Activated T-helper 2 cell treated with anti-CD3 and anti-CD28 coated beads, Interferon-gamma antibody, Interleukin-2, Interleukin-4, amounts not matched to agents 10 μg/mL and 5 μg/mL and 100 μg/mL, durations not matched to agents 14 hours and 24 hours and 36 hours (primary cell): ENCODE results near the gene SLC35B2. TPM values are rescaled to one million over a fixed set of nuclear protein-coding genes. Genes with fewer than 3 reads are reported as not detected.

Experiments used
- DNase-seq: peaks from one replicate; pipeline ENCODE4 v3.0.0; 2021; ENCODE audit warnings: low spot score
- H3K27ac Mint-ChIP-seq: one replicate; pipeline ENCODE4 v1.8.0; 2021; ENCODE audit warnings: mixed read lengths
- H3K27me3 Mint-ChIP-seq: one replicate; pipeline ENCODE4 v1.8.0; 2021; ENCODE audit warnings: low read depth, mixed read lengths
- H3K36me3 Mint-ChIP-seq: one replicate; pipeline ENCODE4 v1.8.0; 2021; ENCODE audit warnings: low read depth, mixed read lengths
- H3K4me1 Mint-ChIP-seq: one replicate; pipeline ENCODE4 v1.8.0; 2021; ENCODE audit warnings: low read depth, mixed read lengths
- H3K4me3 Mint-ChIP-seq: one replicate; pipeline ENCODE4 v1.8.0; 2021; ENCODE audit warnings: low read depth, mild to moderate bottlenecking, moderate library complexity, mixed read lengths
- H3K9me3 Mint-ChIP-seq: one replicate; pipeline ENCODE4 v1.8.0; 2021; ENCODE audit warnings: mixed read lengths
- intact Hi-C: fragments of 100-400 bp; cut with micrococcal nuclease; formaldehyde crosslinking; loops from one replicate; pipeline ENCODE4 v1.15.1; 2023
- total RNA-seq: library from RNA; stranded (reverse); gene quantifications from 2 replicates; pipeline ENCODE4 v1.2.3, GENCODE V29; 2022

Gene SLC35B2
- total RNA-seq, 1 donor from 2014 or later: 29.6 TPM

DNA sequence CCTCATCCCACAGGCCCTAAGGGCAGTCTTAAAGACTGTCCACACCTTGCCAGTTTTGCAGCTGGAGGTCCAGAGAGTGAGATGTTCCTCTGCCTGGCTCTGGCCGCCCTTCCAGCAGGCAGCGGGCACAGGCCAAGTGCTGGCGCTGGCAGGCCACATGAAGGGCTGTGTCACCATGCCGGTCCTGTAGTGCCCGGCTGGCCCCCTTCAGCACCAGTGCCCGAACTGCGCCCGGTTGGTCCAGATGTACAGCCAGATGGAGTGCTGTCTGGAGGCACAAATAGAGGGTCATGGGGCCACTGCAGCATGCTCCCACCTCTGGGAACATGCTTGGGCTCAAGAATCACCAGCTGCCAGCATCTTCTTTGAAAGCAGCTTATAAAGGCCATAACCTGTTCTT, 4.3 kb upstream of the SLC35B2 start:
- no peak overlapping the region for H3K4me3 Mint-ChIP-seq
- no peak for DNase-seq
- intact Hi-C loops: loop anchor here (10.0 kb wide), 1 partner anchor 193 kb away; no protein-coding TSS in a partner anchor
- H3K9me3 Mint-ChIP-seq: no peaks in the 10 kb centered on the region
- H3K27ac Mint-ChIP-seq: no peak overlapping the region
- peaks cover 48% of the 10 kb centered on the region for H3K4me1 Mint-ChIP-seq
- no peaks in the 10 kb centered on the region for H3K27me3 Mint-ChIP-seq
- H3K36me3 Mint-ChIP-seq: peaks cover 55% of the 10 kb centered on the region

DNA sequence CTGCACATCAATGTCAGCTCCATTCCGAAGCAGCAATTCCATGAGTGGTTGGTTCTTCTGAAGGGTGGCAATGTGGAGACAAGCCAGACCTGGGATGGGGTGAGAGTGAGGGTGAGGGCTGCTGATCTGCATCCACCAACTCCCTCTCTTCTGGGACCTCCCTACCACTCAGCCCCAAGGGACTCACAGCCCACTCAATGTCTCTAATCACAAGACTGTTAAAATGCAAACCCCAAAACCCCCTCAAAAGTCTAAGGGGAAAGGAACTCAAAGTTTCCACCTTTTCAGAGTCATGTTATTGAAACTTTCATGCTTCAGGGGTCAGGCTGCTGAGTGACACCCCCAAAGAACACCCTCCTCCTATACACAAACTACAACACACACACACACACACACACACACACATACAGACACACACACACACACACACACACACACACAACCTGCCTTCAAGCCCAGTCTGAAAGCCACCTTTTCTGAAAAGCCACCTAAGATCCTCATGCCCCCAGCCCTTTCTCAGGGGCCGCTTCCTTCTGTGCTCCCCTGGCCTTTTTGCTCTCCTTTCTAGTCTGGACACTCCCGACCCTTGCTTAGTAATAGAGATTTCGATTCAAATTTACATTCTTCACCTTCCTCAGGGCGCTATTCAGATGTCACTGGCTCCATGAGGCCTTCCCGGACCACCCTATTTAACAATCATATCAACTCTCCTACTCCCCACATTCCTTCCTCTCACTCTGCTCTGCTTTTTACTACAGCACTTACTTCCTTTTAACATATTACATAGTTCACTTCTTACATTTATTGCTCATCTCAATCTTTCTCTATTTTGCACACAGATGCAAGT, 3.3 kb upstream of the SLC35B2 start:
- H3K4me1 Mint-ChIP-seq: peaks cover 50% of the 10 kb centered on the region
- H3K9me3 Mint-ChIP-seq: no peaks in the 10 kb centered on the region
- intact Hi-C loops: loop anchor here (10.0 kb wide), 1 partner anchor 194 kb away; no protein-coding TSS in a partner anchor
- no peak overlapping the region for H3K4me3 Mint-ChIP-seq
- peak overlapping the region; percentile 12 for H3K27ac Mint-ChIP-seq
- no peak for DNase-seq
- no peaks in the 10 kb centered on the region for H3K27me3 Mint-ChIP-seq
- peaks cover 62% of the 10 kb centered on the region for H3K36me3 Mint-ChIP-seq

DNA sequence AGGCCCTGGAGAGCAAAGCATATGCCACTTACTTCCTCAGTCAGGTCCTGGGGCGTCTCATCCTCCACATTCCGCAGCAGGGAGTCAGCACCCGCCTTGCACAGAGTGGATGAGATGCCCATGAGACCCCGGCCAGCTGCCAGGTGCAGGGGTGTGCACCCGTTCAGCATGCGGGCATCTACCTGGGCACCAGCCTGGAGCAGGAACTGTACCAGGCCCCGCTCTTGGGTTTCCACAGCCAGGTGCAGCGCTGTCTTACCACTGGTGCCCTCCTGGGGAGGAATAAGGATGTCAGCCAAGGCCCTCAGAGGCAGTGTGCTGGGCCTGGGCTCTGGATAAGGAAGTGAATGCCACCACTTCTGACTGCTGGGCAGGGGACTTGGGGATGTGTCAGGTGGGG, 2.7 kb upstream of the SLC35B2 start:
- peaks cover 55% of the 10 kb centered on the region for H3K4me1 Mint-ChIP-seq
- no peaks in the 10 kb centered on the region for H3K27me3 Mint-ChIP-seq
- no peaks in the 10 kb centered on the region for H3K9me3 Mint-ChIP-seq
- no peak overlapping the region for H3K4me3 Mint-ChIP-seq
- H3K36me3 Mint-ChIP-seq: peaks cover 68% of the 10 kb centered on the region
- DNase-seq: no peak
- intact Hi-C loops: loop anchor here (10.0 kb wide), 1 partner anchor 195 kb away; no protein-coding TSS in a partner anchor
- no peak overlapping the region for H3K27ac Mint-ChIP-seq

DNA sequence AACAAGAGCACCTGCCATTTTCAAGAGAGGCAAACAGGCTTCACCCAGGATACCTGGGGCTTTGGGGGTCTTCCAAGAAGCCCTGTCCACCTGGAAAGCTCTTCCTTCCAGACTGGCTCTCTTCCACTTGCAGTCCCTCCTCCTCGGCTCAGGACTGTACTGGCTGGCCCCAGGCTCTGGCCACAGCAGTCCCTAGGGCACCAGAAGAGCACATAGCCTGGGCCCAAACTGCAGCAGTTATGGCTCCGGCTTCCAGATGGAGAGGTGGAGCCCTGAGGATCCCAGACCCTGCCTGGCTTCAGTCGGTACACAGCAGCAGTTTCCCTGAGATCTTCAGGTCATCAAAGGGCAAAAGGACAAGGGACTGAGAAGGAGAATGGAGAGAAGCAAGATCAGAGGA, 1.6 kb upstream of the SLC35B2 start:
- Mint-ChIP-seq H3K27ac (peak overlapping the region; percentile 85), H3K9me3 (no peaks in the 10 kb centered on the region), H3K36me3 (peaks cover 71% of the 10 kb centered on the region), H3K4me3 (peak overlapping the region; percentile 78), H3K27me3 (no peaks in the 10 kb centered on the region), H3K4me1 (peaks cover 57% of the 10 kb centered on the region)
- intact Hi-C loops: loop anchor here (5.0 kb wide), 2 partner anchors 487 to 622 kb away; partner anchors contain the start of genes MAD2L1BP and VEGFA
- DNase-seq: no peak

- Mint-ChIP-seq H3K27me3 (no peaks in the 10 kb centered on the region), H3K36me3 (peaks cover 73% of the 10 kb centered on the region), H3K27ac (peak overlapping the region; percentile 85), H3K9me3 (no peaks in the 10 kb centered on the region), H3K4me3 (peak overlapping the region; percentile 78), H3K4me1 (peaks cover 57% of the 10 kb centered on the region)
- DNase-seq: no peak
- intact Hi-C loops: loop anchor here (5.0 kb wide), 2 partner anchors 486 to 621 kb away; partner anchors contain the start of genes MAD2L1BP and VEGFA
Observed at GRCh38 chr6:44258325-44258863, 1.1 kb upstream of the SLC35B2 start.

DNA sequence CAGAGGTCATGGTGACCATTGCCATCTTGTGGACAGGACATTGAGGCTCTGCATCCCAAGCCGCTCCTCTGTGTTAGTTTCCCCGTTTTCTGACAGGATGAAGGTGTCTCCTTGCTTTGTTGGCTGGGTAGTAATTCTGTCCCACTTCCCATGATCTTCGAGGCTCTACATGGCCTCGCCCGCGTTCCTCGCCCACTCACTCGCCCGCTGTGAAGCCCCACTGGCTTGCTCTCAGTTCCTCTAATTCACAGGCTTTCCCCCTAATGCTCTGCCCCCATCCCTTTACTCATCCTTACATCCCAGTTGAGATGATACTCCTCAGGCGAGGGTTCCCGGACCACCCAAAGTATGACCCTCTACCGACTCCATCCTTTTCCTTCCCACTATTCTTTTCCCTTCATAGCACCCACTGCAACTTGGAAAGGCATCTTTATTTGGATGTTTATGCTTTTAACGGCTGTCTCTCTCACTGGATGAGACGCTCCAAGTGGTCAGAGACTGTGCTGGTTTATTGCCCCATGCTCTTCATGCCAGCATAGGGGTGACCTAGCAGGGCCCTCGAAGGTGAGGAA, 511 bp upstream of the SLC35B2 start:
- intact Hi-C loops: loop anchor here (1.0 to 5.0 kb wide), 5 partner anchors 7 to 621 kb away; partner anchors contain the start of genes MAD2L1BP, NFKBIE and VEGFA
- Mint-ChIP-seq H3K9me3 (no peaks in the 10 kb centered on the region), H3K36me3 (peaks cover 73% of the 10 kb centered on the region), H3K4me1 (peaks cover 55% of the 10 kb centered on the region), H3K4me3 (peak overlapping the region; percentile 78), H3K27ac (peak overlapping the region; percentile 85), H3K27me3 (no peaks in the 10 kb centered on the region)
- DNase-seq: no peak

DNA sequence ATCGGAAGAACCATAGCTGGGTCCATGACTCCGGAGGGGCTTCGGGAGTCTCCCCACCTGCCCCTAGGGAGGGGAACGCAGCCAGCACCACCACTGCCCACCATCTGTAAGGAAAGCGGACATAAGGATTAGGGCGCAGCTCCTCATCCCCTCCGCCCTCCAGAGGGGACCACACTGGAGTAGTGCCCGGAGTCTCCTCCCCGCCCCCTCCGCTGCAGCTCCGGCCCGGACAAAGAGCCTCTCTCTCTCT, 628 bp downstream of the SLC35B2 start:
- Mint-ChIP-seq H3K4me3 (peak overlapping the region; percentile 84), H3K27ac (peak overlapping the region; percentile 72), H3K9me3 (no peaks in the 10 kb centered on the region), H3K4me1 (peaks cover 54% of the 10 kb centered on the region), H3K36me3 (peaks cover 73% of the 10 kb centered on the region), H3K27me3 (no peaks in the 10 kb centered on the region)
- no peak for DNase-seq
- intact Hi-C loops: loop anchor here (1.0 to 5.0 kb wide), 6 partner anchors 9 to 619 kb away; partner anchors contain the start of genes HSP90AB1, MAD2L1BP, NFKBIE and VEGFA

- no peak for DNase-seq
- peaks cover 54% of the 10 kb centered on the region for H3K4me1 Mint-ChIP-seq
- peak overlapping the region; percentile 72 for H3K27ac Mint-ChIP-seq
- H3K4me3 Mint-ChIP-seq: peak overlapping the region; percentile 84
- H3K36me3 Mint-ChIP-seq: peaks cover 77% of the 10 kb centered on the region
- intact Hi-C loops: loop anchor here (1.0 to 5.0 kb wide), 5 partner anchors 9 to 619 kb away; partner anchors contain the start of genes HSP90AB1, MAD2L1BP and VEGFA
- H3K27me3 Mint-ChIP-seq: no peaks in the 10 kb centered on the region
- H3K9me3 Mint-ChIP-seq: no peaks in the 10 kb centered on the region
Observed at GRCh38 chr6:44255871-44256774, 1.2 kb downstream of the SLC35B2 start.

DNA sequence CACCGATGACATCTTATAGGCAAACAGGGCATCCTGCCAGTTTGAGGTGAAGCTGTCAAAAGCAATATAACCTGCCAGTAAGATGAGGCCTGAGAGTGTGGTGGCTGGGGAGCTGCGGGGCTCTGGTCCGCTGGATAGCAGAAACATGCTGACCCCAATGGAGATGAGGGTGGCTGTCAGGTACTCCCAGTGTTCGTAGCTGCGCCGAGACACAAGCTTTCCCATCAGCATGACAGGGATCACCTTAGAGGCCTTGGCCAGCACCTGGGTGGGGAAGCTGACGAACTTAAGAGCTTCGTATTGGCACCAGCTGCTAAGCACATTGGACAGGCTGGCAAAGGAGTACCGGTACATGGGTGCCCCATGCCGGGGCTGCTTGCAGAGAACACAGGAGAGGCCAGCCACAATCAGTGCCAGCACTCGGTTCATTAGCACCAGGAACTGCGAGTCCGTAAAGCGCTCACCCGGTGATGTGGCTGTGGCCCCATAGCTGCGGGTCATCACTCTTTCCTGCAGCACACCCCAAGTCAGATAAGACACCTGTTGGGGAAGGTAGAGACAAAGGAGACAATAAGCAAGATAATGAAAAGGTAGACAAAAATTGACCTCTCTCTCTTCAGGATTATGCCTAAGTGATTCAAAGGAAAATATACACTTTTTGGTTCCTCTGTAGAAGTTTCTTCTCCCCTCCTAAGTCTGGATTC, 2.1 kb downstream of the SLC35B2 start:
- intact Hi-C loops: loop anchor here (5.0 kb wide), 2 partner anchors 483 to 618 kb away; partner anchors contain the start of genes MAD2L1BP and VEGFA
- Mint-ChIP-seq H3K27me3 (no peaks in the 10 kb centered on the region), H3K4me1 (peaks cover 55% of the 10 kb centered on the region), H3K27ac (peak overlapping the region; percentile 72), H3K4me3 (peak overlapping the region; percentile 84), H3K9me3 (no peaks in the 10 kb centered on the region), H3K36me3 (peaks cover 77% of the 10 kb centered on the region)
- no peak for DNase-seq

GRCh38 chr6:44254191-44255104, 2.9 kb downstream of the SLC35B2 start:
- H3K27ac Mint-ChIP-seq: peak overlapping the region; percentile 72
- intact Hi-C loops: loop anchor here (5.0 kb wide), 2 partner anchors 482 to 617 kb away; partner anchors contain the start of genes MAD2L1BP and VEGFA
- peaks cover 63% of the 10 kb centered on the region for H3K4me1 Mint-ChIP-seq
- H3K36me3 Mint-ChIP-seq: peaks cover 84% of the 10 kb centered on the region
- H3K4me3 Mint-ChIP-seq: peak overlapping the region; percentile 11
- H3K27me3 Mint-ChIP-seq: no peaks in the 10 kb centered on the region
- no peak for DNase-seq
- H3K9me3 Mint-ChIP-seq: no peaks in the 10 kb centered on the region
